ENCODE data around the gene SETD7. TPM values are rescaled to one million over a fixed set of nuclear protein-coding genes. Genes with fewer than 3 reads are reported as not detected.

SETD7 gene
- total RNA-seq, 1 experiment from 2014 or later = 29.6 TPM

- Histone ChIP-seq H3K4me2 (ENCODE audit: low read length) (peak overlapping the region; percentile 89), H3K4me3 (ENCODE audit: low read length) (peak overlapping the region; percentile 70), H3K4me1 (ENCODE audit: insufficient read depth, low read length) (peaks cover 12% of the 10 kb centered on the region), H3K9me2 (replicated peaks; ENCODE audit: low read length) (no peaks in the 10 kb centered on the region), H3K27ac (ENCODE audit: low read length) (no peak overlapping the region), H3K9me3 (ENCODE audit: low read length) (no peaks in the 10 kb centered on the region), H2AFZ (ENCODE audit: low read length) (peak overlapping the region; percentile 82; the same call in 1 of the 2 replicates), H3K36me3 (ENCODE audit: low read depth, low read length) (no peaks in the 10 kb centered on the region), H3F3A (ENCODE audit: low read length, unreplicated experiment) (no peaks in the 10 kb centered on the region), H3K79me2 (ENCODE audit: low read length) (peaks cover 67% of the 10 kb centered on the region), H4K20me1 (ENCODE audit: low read length) (0 out of 2 replicates have a peak, but pooled peaks cover 4% of the 10 kb centered on the region), H3K9ac (ENCODE audit: low read length) (peak overlapping the region; percentile 90; the same call in 1 of the 2 replicates), H3K27me3 (ENCODE audit: low read length) (no peaks in the 10 kb centered on the region)
- CTCF ChIA-PET = interaction anchor here (0.7 kb wide), 1 partner anchor 56 kb away, joined by 3 read pairs; no protein-coding TSS in a partner anchor
- no peak for DNase-seq
- TF ChIP-seq EZH2 (IDR thresholded peaks at IDR 0.05; ENCODE audit: low read length, unreplicated experiment) = no peak
- TF ChIP-seq CTCF (conservative IDR thresholded peaks at IDR 0.05; ENCODE audit: low read depth, low read length) = no peak
- no peak for TF ChIP-seq EZH2phosphoT487 (IDR thresholded peaks at IDR 0.05; ENCODE audit: borderline replicate concordance, low read length)
- no peak for ATAC-seq
- intact Hi-C loops (cut with micrococcal nuclease) = no loop called here
- no TSS peak for BruUV-seq (replicated peaks)
- POLR2A ChIA-PET (ENCODE audit: unreplicated experiment) = no interaction called here
Observed at GRCh38 chr4:139553751-139554641, 2.0 kb downstream of the SETD7 start.

- H3K36me3 ChIP-seq (ENCODE audit: low read depth, low read length) = no peaks in the 10 kb centered on the region
- H3K9me3 ChIP-seq (ENCODE audit: low read length) = no peaks in the 10 kb centered on the region
- no peaks in the 10 kb centered on the region for H3K9me2 ChIP-seq (replicated peaks; ENCODE audit: low read length)
- H3K79me2 ChIP-seq (ENCODE audit: low read length) = peaks cover 79% of the 10 kb centered on the region
- H3K4me1 ChIP-seq (ENCODE audit: insufficient read depth, low read length) = peaks cover 12% of the 10 kb centered on the region
- no peak overlapping the region for H3K4me3 ChIP-seq (ENCODE audit: low read length)
- H3F3A ChIP-seq (ENCODE audit: low read length, unreplicated experiment) = no peaks in the 10 kb centered on the region
- ChIA-PET POLR2A (ENCODE audit: unreplicated experiment) (no interaction called here), CTCF (no interaction called here)
- DNase-seq (no peak), ATAC-seq (no peak)
- no peak overlapping the region for H3K27ac ChIP-seq (ENCODE audit: low read length)
- TF ChIP-seq EZH2 (IDR thresholded peaks at IDR 0.05; ENCODE audit: low read length, unreplicated experiment) (no peak), EZH2phosphoT487 (IDR thresholded peaks at IDR 0.05; ENCODE audit: borderline replicate concordance, low read length) (no peak), CTCF (conservative IDR thresholded peaks at IDR 0.05; ENCODE audit: low read depth, low read length) (no peak)
- no peak overlapping the region for H2AFZ ChIP-seq (ENCODE audit: low read length)
- 0 out of 2 replicates have a peak, but pooled peaks cover 4% of the 10 kb centered on the region for H4K20me1 ChIP-seq (ENCODE audit: low read length)
- no peak overlapping the region for H3K9ac ChIP-seq (ENCODE audit: low read length)
- intact Hi-C loops (cut with micrococcal nuclease) = no loop called here
- no peaks in the 10 kb centered on the region for H3K27me3 ChIP-seq (ENCODE audit: low read length)
- no TSS peak for BruUV-seq (replicated peaks)
- peak overlapping the region; percentile 89; the same call in 1 of the 2 replicates for H3K4me2 ChIP-seq (ENCODE audit: low read length)
Observed at GRCh38 chr4:139552517-139553307, 3.3 kb downstream of the SETD7 start.

Data from PC-3 (cell line).